ENCODE results near the gene SLC6A13. TPM values are rescaled to one million over a fixed set of nuclear protein-coding genes. Genes with fewer than 3 reads are reported as not detected.

Gene SLC6A13
- polyA plus RNA-seq, 1 donor (not counting 4 experiments of a cell fraction or from before 2014, with no cell fraction given), result 0.33 TPM

- no peak for DNase-seq (ENCODE audit: low read depth, low spot score)
- Histone ChIP-seq H3K9ac (ENCODE audit: control insufficient read depth, extremely low read depth, insufficient read depth, low read length) (no peak overlapping the region), H2AFZ (ENCODE audit: control insufficient read depth, low read length) (no peak overlapping the region), H3K9me1 (ENCODE audit: control insufficient read depth, extremely low read depth, insufficient read depth, low read length) (no peaks in the 10 kb centered on the region), H4K20me1 (ENCODE audit: control insufficient read depth, extremely low read depth, insufficient read depth, low read length) (no peaks in the 10 kb centered on the region), H3K27ac (ENCODE audit: control insufficient read depth, insufficient read depth, low read length) (no peak overlapping the region), H3K4me1 (ENCODE audit: control insufficient read depth, extremely low read depth, insufficient read depth, low read length) (no peaks in the 10 kb centered on the region), H3K79me2 (ENCODE audit: control insufficient read depth, insufficient read depth, low read length) (no peaks in the 10 kb centered on the region), H3K9me3 (ENCODE audit: control insufficient read depth, low read depth, low read length) (no peaks in the 10 kb centered on the region), H3K27me3 (ENCODE audit: control insufficient read depth, extremely low read depth, insufficient read depth, low read length) (peaks cover 24% of the 10 kb centered on the region), H3K4me3 (ENCODE audit: control insufficient read depth in 2 of 3, extremely low read depth in 1 of 3, insufficient read depth in 2 of 3, low read depth in 1 of 3, low read length in 3 of 3) (no peak overlapping the region), H3K4me2 (ENCODE audit: control insufficient read depth, extremely low read depth, insufficient read depth, low read depth, low read length) (no peak overlapping the region), H3K36me3 (ENCODE audit: control insufficient read depth in 2 of 2, extremely low read depth in 1 of 2, insufficient read depth in 2 of 2, low read length in 2 of 2) (no peaks in the 10 kb centered on the region)
- FAIRE-seq, result no peak
- dilution Hi-C loops (cut with MboI; ENCODE audit: extremely low pct_ligation_motif_present, low sequenced_read_pairs), result no loop called here
- TF ChIP-seq CTCF (optimal IDR thresholded peaks at IDR 0.05 in 1 of 3, IDR thresholded peaks at IDR 0.05 in 1 of 3, conservative IDR thresholded peaks at IDR 0.05 in 1 of 3; ENCODE audit: extremely low read depth in 1 of 3, insufficient read depth in 2 of 3, low read length in 3 of 3) (no peak), EZH2 (IDR thresholded peaks at IDR 0.05; ENCODE audit: low read length) (no peak)
These were observed 5.7 kb downstream of the SLC6A13 start for GRCh38 chr12:256958-257357.

- TF ChIP-seq EZH2 (IDR thresholded peaks at IDR 0.05; ENCODE audit: low read length), result no peak
- no peak for TF ChIP-seq CTCF (optimal IDR thresholded peaks at IDR 0.05 in 1 of 3, IDR thresholded peaks at IDR 0.05 in 1 of 3, conservative IDR thresholded peaks at IDR 0.05 in 1 of 3; ENCODE audit: extremely low read depth in 1 of 3, insufficient read depth in 2 of 3, low read length in 3 of 3)
- Histone ChIP-seq H3K4me1 (ENCODE audit: control insufficient read depth, extremely low read depth, insufficient read depth, low read length) (no peaks in the 10 kb centered on the region), H4K20me1 (ENCODE audit: control insufficient read depth, extremely low read depth, insufficient read depth, low read length) (no peaks in the 10 kb centered on the region), H3K9me3 (ENCODE audit: control insufficient read depth, low read depth, low read length) (no peaks in the 10 kb centered on the region), H3K4me3 (ENCODE audit: control insufficient read depth in 2 of 3, extremely low read depth in 1 of 3, insufficient read depth in 2 of 3, low read depth in 1 of 3, low read length in 3 of 3) (no peak overlapping the region), H3K4me2 (ENCODE audit: control insufficient read depth, extremely low read depth, insufficient read depth, low read depth, low read length) (no peak overlapping the region), H3K27ac (ENCODE audit: control insufficient read depth, insufficient read depth, low read length) (no peak overlapping the region), H2AFZ (ENCODE audit: control insufficient read depth, low read length) (no peak overlapping the region), H3K9ac (ENCODE audit: control insufficient read depth, extremely low read depth, insufficient read depth, low read length) (no peak overlapping the region), H3K79me2 (ENCODE audit: control insufficient read depth, insufficient read depth, low read length) (no peaks in the 10 kb centered on the region), H3K27me3 (ENCODE audit: control insufficient read depth, extremely low read depth, insufficient read depth, low read length) (peaks cover 21% of the 10 kb centered on the region), H3K36me3 (ENCODE audit: control insufficient read depth in 2 of 2, extremely low read depth in 1 of 2, insufficient read depth in 2 of 2, low read length in 2 of 2) (no peaks in the 10 kb centered on the region), H3K9me1 (ENCODE audit: control insufficient read depth, extremely low read depth, insufficient read depth, low read length) (no peaks in the 10 kb centered on the region)
- no peak for DNase-seq (ENCODE audit: low read depth, low spot score)
- no peak for FAIRE-seq
- dilution Hi-C loops (cut with MboI; ENCODE audit: extremely low pct_ligation_motif_present, low sequenced_read_pairs), result no loop called here
These were observed 6.4 kb downstream of the SLC6A13 start for GRCh38 chr12:256225-256624.

Data from keratinocyte (primary cell).